ENCODE data around the gene LONP1.
"Not testable (repeated sequence)": the region's sequence is repeated elsewhere in the genome, so short reads cannot be mapped to it uniquely, and the experiment has no call there.

The LONP1 gene

GRCh38 chr19:5693195-5694166 is 26.5 kb downstream of the LONP1 start:
- in situ Hi-C loops (cut with MboI; ENCODE audit: low sequenced_read_pairs): no loop called here

- in situ Hi-C loops (cut with MboI; ENCODE audit: low sequenced_read_pairs): no loop called here
Measured at GRCh38 chr19:5692723-5693194, 27.2 kb downstream of the LONP1 start.

DNA sequence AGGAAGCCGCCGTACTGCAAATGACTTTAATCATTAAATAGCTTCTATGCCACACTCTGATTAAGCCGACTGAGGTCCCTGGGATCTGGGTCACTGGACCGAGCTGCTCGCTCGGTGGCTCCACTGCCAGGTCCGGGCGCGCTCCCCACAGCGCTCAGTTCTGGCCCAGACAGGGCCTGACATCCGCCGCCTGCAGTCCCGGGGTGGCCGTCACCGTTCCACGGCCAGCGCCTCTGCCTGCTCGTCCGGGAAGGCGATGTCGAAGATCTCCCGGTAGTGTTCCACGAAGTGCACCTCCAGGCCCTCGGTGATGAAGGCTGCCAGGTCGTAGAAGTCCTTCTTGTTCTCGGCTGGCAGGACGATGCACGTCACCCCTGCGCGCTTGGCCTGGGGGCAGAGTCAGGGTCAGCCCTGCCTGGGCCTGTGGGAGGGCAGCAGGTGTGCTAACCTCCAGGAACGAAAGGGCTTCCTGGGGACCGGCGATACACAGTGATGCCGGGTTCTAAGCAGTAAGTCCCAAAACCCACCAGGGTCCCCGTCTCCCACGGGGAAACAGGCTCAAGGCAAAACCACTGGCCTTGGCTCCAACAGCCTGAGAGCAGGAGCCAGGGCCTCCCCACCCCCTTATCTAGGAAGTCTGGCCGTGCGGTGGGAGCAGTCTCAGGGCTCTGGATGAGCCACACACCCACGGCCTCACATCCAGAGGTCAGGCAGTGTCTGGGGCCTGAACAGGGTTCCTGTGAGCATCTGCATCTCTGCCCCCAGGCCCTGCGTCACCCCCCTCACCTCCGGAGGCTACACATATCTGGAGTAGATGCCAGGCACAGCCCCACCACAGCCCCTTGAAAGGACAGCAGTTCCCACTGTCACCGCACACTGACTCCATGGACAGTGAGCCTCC is 27.9 kb downstream of the LONP1 start:
- in situ Hi-C loops (cut with MboI; ENCODE audit: low sequenced_read_pairs): no loop called here

GRCh38 chr19:5690955-5691821 is 28.8 kb downstream of the LONP1 start:
- in situ Hi-C loops (cut with MboI; ENCODE audit: low sequenced_read_pairs): no loop called here

DNA sequence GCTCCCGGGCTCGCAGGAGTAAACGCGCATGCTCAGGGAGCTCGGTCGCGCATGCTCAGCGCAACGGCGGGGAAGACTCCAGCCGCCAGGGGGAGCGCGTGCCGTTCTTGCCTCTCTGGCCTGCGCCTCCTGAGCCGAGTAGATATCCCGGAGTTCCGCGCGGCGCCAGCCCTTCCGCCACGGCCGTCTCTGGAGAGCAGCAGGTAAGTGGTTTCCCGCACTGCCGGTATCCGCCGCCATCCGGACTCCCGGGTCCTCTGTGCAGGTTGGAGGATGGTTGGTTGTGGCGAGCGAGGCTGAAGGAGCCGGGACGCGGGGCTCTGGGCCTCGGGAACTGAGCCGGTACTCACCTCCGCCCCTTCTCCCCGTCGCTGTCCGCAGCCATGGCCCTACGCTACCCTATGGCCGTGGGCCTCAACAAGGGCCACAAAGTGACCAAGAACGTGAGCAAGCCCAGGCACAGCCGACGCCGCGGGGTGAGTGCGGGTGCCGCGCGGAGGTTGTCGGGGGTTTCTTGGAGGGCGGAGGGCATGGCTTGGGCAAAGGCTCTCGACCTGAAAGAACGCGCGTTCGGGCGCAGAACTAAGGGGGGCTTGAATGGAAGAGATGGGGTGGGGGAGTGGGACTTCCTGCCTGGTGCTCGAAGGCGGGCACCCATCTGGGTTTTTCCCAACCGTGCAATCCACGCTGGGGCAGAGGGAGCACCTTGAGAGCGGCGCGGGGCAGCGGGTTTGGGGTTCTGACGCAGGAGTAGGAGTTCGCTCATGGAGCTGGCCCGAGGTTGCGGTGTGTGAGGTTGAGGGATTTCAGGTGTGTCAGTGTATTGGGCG is 29.6 kb downstream of the LONP1 start, which contains the start of gene RPL36:
Gene RPL36 (plus strand): TSS at position 171 of the 830 bp plus-strand sequence. CDS start 213 bp downstream, at position 384.
- in situ Hi-C loops (cut with MboI; ENCODE audit: low sequenced_read_pairs): no loop called here

DNA sequence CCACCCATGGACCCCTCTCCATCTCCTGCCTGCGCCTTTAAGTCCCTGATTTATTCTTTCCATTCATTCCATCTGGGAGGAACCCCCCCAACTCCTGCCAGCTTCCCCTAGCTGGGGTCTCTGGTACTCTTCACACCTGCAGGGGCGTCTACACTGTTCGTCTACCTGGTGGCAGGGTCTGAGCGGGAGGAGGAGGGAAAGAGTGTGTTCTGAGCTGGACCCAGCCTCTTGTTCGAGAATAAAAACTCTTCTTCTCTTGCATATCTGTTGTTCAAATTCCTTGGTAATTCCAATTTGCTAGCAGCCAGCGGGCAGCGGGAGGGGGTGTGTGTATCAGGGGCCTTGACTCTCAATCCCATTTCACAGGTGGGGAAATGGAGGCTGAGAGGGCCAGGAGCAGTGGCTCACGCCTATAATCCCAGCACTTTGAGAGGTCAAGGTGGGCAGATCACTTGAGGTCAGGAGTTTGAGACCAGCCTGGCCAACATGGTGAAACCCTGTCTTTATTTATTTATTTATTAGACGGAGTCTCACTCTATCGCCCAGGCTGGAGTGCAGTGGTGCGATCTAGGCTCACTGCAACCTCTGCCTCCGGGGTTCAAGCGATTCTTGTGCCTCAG is 31.6 kb downstream of the LONP1 start:
- in situ Hi-C loops (cut with MboI; ENCODE audit: low sequenced_read_pairs): not testable (repeated sequence)

DNA sequence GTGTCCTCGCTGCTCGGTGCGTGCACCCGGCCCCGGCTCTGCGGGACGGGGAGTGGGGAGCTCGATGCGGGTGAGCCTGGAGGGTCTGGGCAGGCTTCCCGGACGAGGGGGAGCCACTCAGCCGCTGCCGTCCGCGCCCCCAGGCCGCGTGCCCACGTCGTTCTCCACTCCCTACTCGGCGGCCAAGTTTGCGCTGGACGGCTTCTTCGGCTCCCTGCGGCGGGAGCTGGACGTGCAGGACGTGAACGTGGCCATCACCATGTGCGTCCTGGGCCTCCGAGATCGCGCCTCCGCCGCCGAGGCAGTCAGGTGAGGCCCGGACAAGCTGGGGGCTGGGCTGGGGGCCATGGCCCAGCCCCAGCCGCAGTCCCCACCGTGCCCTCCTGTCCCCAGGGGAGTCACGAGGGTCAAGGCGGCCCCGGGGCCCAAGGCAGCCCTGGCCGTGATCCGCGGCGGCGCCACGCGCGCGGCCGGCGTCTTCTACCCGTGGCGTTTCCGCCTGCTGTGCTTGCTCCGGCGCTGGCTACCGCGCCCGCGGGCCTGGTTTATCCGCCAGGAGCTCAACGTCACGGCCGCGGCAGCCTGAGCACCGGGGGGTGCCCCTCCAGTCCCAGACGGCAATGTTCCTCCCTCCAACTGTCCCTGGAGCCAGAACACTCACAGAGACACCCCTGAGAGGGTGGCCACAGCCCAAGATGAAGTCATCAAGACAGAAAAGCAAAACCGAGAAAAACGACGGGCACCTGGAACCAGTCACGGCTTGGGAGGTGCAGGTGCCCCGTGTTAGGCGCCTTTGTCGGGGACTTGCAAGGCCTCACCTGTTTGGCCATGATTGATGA is 32.4 kb downstream of the LONP1 start:
- in situ Hi-C loops (cut with MboI; ENCODE audit: low sequenced_read_pairs): no loop called here

- in situ Hi-C loops (cut with MboI; ENCODE audit: low sequenced_read_pairs): no loop called here
Measured at GRCh38 chr19:5686647-5687359, 33.1 kb downstream of the LONP1 start.

DNA sequence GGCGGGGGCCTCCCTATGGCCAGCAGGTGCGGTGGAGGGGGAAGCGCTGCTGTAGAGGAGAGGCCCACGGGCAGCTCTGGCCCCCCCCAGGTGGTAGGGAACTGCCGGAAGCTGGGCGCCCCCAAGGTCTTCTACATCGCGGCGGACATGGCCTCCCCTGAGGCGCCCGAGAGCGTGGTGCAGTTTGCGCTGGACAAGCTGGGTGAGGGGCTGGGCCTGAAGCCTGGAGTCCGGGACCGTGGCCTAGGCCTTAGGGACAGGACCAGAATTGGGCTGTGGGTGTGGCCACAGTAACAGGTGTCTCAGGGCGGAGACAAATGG is 33.7 kb downstream of the LONP1 start:
- in situ Hi-C loops (cut with MboI; ENCODE audit: low sequenced_read_pairs): no loop called here

GRCh38 chr19:5684694-5685430 is 35.1 kb downstream of the LONP1 start:
- in situ Hi-C loops (cut with MboI; ENCODE audit: low sequenced_read_pairs): no loop called here

GRCh38 chr19:5683177-5683886 is 36.6 kb downstream of the LONP1 start:
- in situ Hi-C loops (cut with MboI; ENCODE audit: low sequenced_read_pairs): no loop called here

GRCh38 chr19:5682107-5682482 is 37.9 kb downstream of the LONP1 start:
- in situ Hi-C loops (cut with MboI; ENCODE audit: low sequenced_read_pairs): no loop called here

DNA sequence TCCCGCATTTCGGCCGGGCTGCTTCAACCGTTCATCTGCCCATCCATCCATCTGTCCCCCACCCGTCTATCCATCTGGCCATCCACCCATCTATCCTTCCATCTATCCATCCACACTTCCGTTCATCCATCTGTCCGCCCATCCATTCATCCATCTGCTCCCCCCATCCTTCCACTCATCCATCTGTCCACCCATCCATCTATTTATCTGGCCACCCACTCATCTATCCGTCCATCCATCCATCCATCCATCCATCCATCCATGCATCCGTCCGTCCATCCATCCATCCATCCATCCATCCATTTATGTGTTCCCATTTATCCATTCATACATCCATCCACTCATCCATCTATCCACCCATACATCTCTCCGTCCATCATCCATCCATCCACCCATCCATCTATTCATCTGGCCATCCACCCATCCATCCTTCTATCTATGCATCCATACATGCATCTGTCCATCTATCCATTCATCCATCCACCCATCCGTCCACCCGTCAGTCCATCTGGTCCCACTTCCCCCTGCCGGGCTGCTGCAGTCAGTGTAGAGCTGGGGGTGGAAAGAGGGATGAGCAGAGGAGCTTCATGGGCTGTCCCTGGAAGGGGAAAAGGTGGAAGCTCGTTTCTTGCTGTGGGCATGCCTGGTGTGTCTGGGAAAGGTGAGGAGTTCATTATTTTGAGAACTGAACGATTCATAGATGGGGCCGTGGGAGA is 38.4 kb downstream of the LONP1 start:
- in situ Hi-C loops (cut with MboI; ENCODE audit: low sequenced_read_pairs): no loop called here

DNA sequence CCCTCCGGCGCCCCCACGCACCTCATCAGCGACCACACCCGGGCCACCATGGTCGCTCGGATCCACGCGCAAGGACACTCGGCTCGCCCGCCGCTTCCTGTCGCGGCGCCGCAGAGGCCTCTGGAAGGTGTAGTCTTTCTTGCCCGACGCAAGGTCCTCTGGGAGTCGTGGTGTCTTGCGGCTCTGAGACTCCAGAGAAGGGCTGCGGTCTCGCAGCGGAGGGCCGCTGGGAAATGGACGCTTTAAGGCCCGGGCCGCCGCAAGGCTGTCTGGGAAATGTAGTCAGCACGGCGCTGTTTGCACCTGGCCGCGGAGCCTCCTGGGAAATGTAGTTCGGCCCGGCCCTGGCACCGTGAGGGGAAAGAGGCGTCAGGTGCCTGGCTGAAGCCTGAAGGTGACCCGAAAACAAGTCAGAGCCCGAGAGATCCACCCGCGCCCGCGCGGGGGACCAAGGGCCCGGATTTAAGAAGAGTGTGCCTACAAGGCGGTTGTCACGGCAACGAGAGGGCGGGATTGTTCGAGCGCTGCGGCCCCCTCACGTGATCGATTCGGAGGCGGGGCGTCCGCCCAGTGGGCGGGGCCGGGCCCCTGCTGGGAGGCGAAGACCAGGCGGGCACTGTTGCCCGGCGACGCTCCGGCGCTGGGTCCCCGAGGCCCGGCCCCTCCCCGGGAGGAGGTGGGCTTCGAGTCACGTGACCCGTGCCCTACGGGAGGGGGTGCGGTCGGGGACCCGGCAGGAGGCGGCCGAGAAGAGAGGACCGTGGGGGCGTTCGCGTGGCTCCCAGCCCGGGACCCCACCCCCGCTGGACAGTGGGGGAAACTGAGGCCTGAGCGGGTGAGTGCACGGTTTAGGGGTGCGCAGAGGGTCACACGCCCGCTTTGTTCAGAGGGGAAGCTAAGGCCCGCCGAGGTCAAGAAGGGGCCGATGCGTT is 39.2 kb downstream of the LONP1 start, which contains the start of the genes HSD11B1L and MICOS13:
Gene HSD11B1L (plus strand): TSS at position 591 of the 932 bp plus-strand sequence. CDS start 3,806 bp downstream, outside the sequence.
Gene MICOS13 (minus strand): TSS at position 80 of the 932 bp plus-strand sequence. CDS start 30 bp downstream, at position 50.
- in situ Hi-C loops (cut with MboI; ENCODE audit: low sequenced_read_pairs): no loop called here

GRCh38 chr19:5680084-5680436 is 39.9 kb downstream of the LONP1 start:
- in situ Hi-C loops (cut with MboI; ENCODE audit: low sequenced_read_pairs): no loop called here

Data from HL-60/S4 treated with retinoic acid at 250 ng/mL for 4 days and 3 days (cell line).